ENCODE results near the gene ZNF286A.

DNA sequence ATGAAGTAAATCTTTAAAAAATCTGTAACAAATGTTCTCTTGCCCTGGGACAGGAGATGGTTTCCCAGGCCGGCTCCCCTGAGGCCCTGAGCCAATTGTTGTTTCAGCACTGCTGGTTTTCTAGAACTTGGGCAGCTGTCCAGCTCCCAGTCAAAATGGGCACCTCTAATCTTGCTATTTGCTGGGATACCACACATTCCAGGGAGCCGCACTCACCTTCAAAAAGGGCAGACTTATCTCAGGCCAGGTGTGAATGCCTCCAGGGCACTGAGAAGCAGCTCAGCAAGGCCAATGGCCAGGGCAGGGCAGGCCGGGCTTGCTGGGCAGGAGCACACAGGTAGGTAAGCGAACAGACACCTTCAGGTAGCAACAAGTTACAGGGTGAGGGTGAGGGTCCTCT, 39.9 kb upstream of the ZNF286A start:
- TF ChIP-seq POLR2AphosphoS5 (IDR thresholded peaks at IDR 0.05; ENCODE audit: low read depth), result no peak
- no peak for TF ChIP-seq CTCF (IDR thresholded peaks at IDR 0.05; ENCODE audit: insufficient read depth, low read length)
- TF ChIP-seq GABPA (IDR thresholded peaks at IDR 0.05; ENCODE audit: low read depth), result no peak
- TF ChIP-seq REST (IDR thresholded peaks at IDR 0.05; ENCODE audit: insufficient replicate concordance, low read depth), result no peak
- TF ChIP-seq SPI1 (IDR thresholded peaks at IDR 0.05; ENCODE audit: borderline replicate concordance, low read depth), result no peak

All from HL-60 (cell line).